ENCODE results near the gene FAM149B1.

FAM149B1 gene

GRCh38 chr10:73287441-73287840, 119.5 kb downstream of the FAM149B1 start:
- no peak for TF ChIP-seq TCF4 (CRISPR knock-in tag; IDR thresholded peaks at IDR 0.05; ENCODE audit: borderline replicate concordance)
- no peak for TF ChIP-seq CSDC2 (CRISPR knock-in tag; IDR thresholded peaks at IDR 0.05)
- no peak for TF ChIP-seq ISL1 (CRISPR knock-in tag; IDR thresholded peaks at IDR 0.05)
- TF ChIP-seq RARB (CRISPR knock-in tag; IDR thresholded peaks at IDR 0.05), result no peak
- TF ChIP-seq ESRRG (CRISPR knock-in tag; IDR thresholded peaks at IDR 0.05), result no peak
- no peak for TF ChIP-seq TSHZ2 (CRISPR knock-in tag; IDR thresholded peaks at IDR 0.05)
- no peak for TF ChIP-seq SNAI2 (CRISPR knock-in tag; IDR thresholded peaks at IDR 0.05)
- TF ChIP-seq ZNF70 (CRISPR knock-in tag; IDR thresholded peaks at IDR 0.05), result no peak
- TF ChIP-seq ZC3H10 (CRISPR knock-in tag; IDR thresholded peaks at IDR 0.05), result no peak
- TF ChIP-seq TOX (CRISPR knock-in tag; IDR thresholded peaks at IDR 0.05; ENCODE audit: borderline replicate concordance), result no peak
- TF ChIP-seq ZFP3 (CRISPR knock-in tag; IDR thresholded peaks at IDR 0.05), result no peak
- no peak for TF ChIP-seq CSRNP3 (CRISPR knock-in tag; IDR thresholded peaks at IDR 0.05)
- no peak for TF ChIP-seq CREB5 (CRISPR knock-in tag; IDR thresholded peaks at IDR 0.05; ENCODE audit: low read depth)
- no peak for ATAC-seq

- ATAC-seq, result no peak
These were observed 122.0 kb downstream of the FAM149B1 start for GRCh38 chr10:73289958-73290357.

GRCh38 chr10:73293461-73293860, 125.5 kb downstream of the FAM149B1 start:
- no peak for ATAC-seq
- TF ChIP-seq ZNF8 (CRISPR knock-in tag; IDR thresholded peaks at IDR 0.05), result no peak
- no peak for TF ChIP-seq CSDC2 (CRISPR knock-in tag; IDR thresholded peaks at IDR 0.05)
- TF ChIP-seq ARNTL (CRISPR knock-in tag; IDR thresholded peaks at IDR 0.05; ENCODE audit: borderline replicate concordance, low read depth), result no peak
- TF ChIP-seq RARB (CRISPR knock-in tag; IDR thresholded peaks at IDR 0.05), result no peak
- TF ChIP-seq OSR1 (CRISPR knock-in tag; IDR thresholded peaks at IDR 0.05), result no peak

More at GRCh38 chr10:73289958-73290357, 122.0 kb downstream of the FAM149B1 start:
- TF ChIP-seq POU6F1 (CRISPR knock-in tag; IDR thresholded peaks at IDR 0.05; ENCODE audit: borderline replicate concordance, low read depth) (no peak), ZNF8 (CRISPR knock-in tag; IDR thresholded peaks at IDR 0.05) (peak; percentile 93), OSR1 (CRISPR knock-in tag; IDR thresholded peaks at IDR 0.05) (no peak), ARNTL (CRISPR knock-in tag; IDR thresholded peaks at IDR 0.05; ENCODE audit: borderline replicate concordance, low read depth) (no peak)

Measured in SK-N-SH treated with all-trans-retinoic acid at 6 μM for 48 hours (cell line).